Renal pelvis (tissue), 4 donors: ENCODE results near the gene MESP2. TPM values are rescaled to one million over a fixed set of nuclear protein-coding genes. Genes with fewer than 3 reads are reported as not detected.

Experiments used
- DNase-seq: peaks from one replicate; pipeline ENCODE4 v3.0.0-alpha.2; 2013
- polyA plus RNA-seq, 3 donors: library from polyadenylated mRNA; unstranded; fragments of 120-200 nt; gene quantifications; one replicate each; pipeline ENCODE4 v1.2.1, GENCODE V29; 2013; ENCODE audit not compliant: insufficient read length in 3 of 3

MESP2 gene
- polyA plus RNA-seq, 3 donors: 0.44 to 0.49 (median 0.47) TPM

GRCh38 chr15:89812847-89813320 is 36.8 kb downstream of the MESP2 start:
- no peak for DNase-seq

- DNase-seq: no peak
These were observed 37.4 kb downstream of the MESP2 start for GRCh38 chr15:89813381-89814111.

GRCh38 chr15:89814112-89814742 is 38.1 kb downstream of the MESP2 start:
- no peak for DNase-seq

- DNase-seq: no peak
These were observed 39.6 kb downstream of the MESP2 start for GRCh38 chr15:89815769-89816168.

GRCh38 chr15:89817701-89818280 is 41.7 kb downstream of the MESP2 start:
- DNase-seq: no peak

GRCh38 chr15:89818287-89818686 is 42.2 kb downstream of the MESP2 start:
- DNase-seq: no peak

- no peak for DNase-seq
These were observed 44.8 kb downstream of the MESP2 start for GRCh38 chr15:89820666-89821611.

GRCh38 chr15:89822026-89822425 is 45.9 kb downstream of the MESP2 start:
- DNase-seq: no peak

- no peak for DNase-seq
These were observed 46.4 kb downstream of the MESP2 start for GRCh38 chr15:89822611-89822950.

GRCh38 chr15:89822951-89823711 is 47.0 kb downstream of the MESP2 start:
- no peak for DNase-seq

- no peak for DNase-seq
These were observed 47.9 kb downstream of the MESP2 start for GRCh38 chr15:89823836-89824606.

GRCh38 chr15:89824607-89824867 is 48.4 kb downstream of the MESP2 start:
- no peak for DNase-seq

- no peak for DNase-seq
These were observed 49.3 kb downstream of the MESP2 start for GRCh38 chr15:89825271-89825940.

- no peak for DNase-seq
These were observed 50.8 kb downstream of the MESP2 start for GRCh38 chr15:89826671-89827655.

GRCh38 chr15:89827829-89828228 is 51.7 kb downstream of the MESP2 start:
- no peak for DNase-seq
